Activated B cell treated with CpG ODN at 0.5 μM for 24 hours (primary cell): ENCODE measurements around the gene MESP1. TPM values are rescaled to one million over a fixed set of nuclear protein-coding genes. Genes with fewer than 3 reads are reported as not detected.
"Not testable (repeated sequence)": the region's sequence is repeated elsewhere in the genome, so short reads cannot be mapped to it uniquely, and the experiment has no call there.

Experiments
- ATAC-seq: fragments of 200-7000 bp; cut with Tn5 transposase; one replicate; pipeline ENCODE4 v1.10.0; 2021; ENCODE audit warnings: low read depth, mild to moderate bottlenecking, moderate library complexity
- CTCF ChIA-PET: fragments of 350-600 bp; sonication (Branson Sonifier 250); formaldehyde crosslinking; loops from one replicate; lab custom pipeline; 2021; ENCODE audit warnings: antibody characterized with exemption; lab: Charles Lee
- POLR2A ChIA-PET: fragments of 350-600 bp; sonication (Branson Sonifier 250); formaldehyde crosslinking; loops from one replicate; lab custom pipeline; 2021; ENCODE audit warnings: antibody characterized with exemption; lab: Charles Lee
- DNase-seq: peaks from one replicate; pipeline ENCODE4 v3.0.0; 2022
- H3K27ac Mint-ChIP-seq: one replicate; pipeline ENCODE4 v1.8.0; 2020; ENCODE audit warnings: mixed read lengths
- H3K27me3 Mint-ChIP-seq: one replicate; pipeline ENCODE4 v1.8.0; 2021; ENCODE audit warnings: mixed read lengths
- H3K36me3 Mint-ChIP-seq: one replicate; pipeline ENCODE4 v1.8.0; 2021; ENCODE audit warnings: low read depth, mixed read lengths
- H3K4me1 Mint-ChIP-seq: one replicate; pipeline ENCODE4 v1.8.0; 2021; ENCODE audit warnings: mixed read lengths
- H3K4me3 Mint-ChIP-seq: one replicate; pipeline ENCODE4 v1.8.0; 2020; ENCODE audit warnings: mild to moderate bottlenecking, mixed read lengths
- H3K9me3 Mint-ChIP-seq: one replicate; pipeline ENCODE4 v1.8.0; 2020; ENCODE audit warnings: mixed read lengths
- CTCF ChIP-seq: fragments of 200-600 bp; IDR thresholded peaks from one replicate; pipeline ENCODE4 v1.8.0; 2022; ENCODE audit warnings: antibody characterized with exemption, mild to moderate bottlenecking
- intact Hi-C: fragments of 100-400 bp; cut with micrococcal nuclease; formaldehyde crosslinking; loops from one replicate; pipeline ENCODE4 v1.15.1; 2024
- total RNA-seq: library from RNA; stranded (reverse); gene quantifications from 2 replicates; pipeline ENCODE4 v1.2.3, GENCODE V29; 2022

The MESP1 gene
- total RNA-seq, 1 donor from 2014 or later, result 0.24 TPM

- DNase-seq, result no peak
- H3K4me3 Mint-ChIP-seq, result no peak overlapping the region
- no peak for TF ChIP-seq CTCF
- intact Hi-C loops, result loop anchor here (2.0 kb wide), 1 partner anchor 68 kb away; no protein-coding TSS in a partner anchor
- no peaks in the 10 kb centered on the region for H3K27me3 Mint-ChIP-seq
- H3K36me3 Mint-ChIP-seq, result no peaks in the 10 kb centered on the region
- CTCF ChIA-PET, result interaction anchor here (1.2 to 2.6 kb wide), 2 partner anchors 22 to 92 kb away, joined by 3 to 11 read pairs; no protein-coding TSS in a partner anchor
- ATAC-seq, result no peak
- H3K27ac Mint-ChIP-seq, result peak overlapping the region; percentile 76
- H3K9me3 Mint-ChIP-seq, result peaks cover 4% of the 10 kb centered on the region
- peaks cover 38% of the 10 kb centered on the region for H3K4me1 Mint-ChIP-seq
- POLR2A ChIA-PET, result interaction anchor here (0.6 to 1.0 kb wide), 3 partner anchors 22 to 116 kb away, joined by 4 to 12 read pairs (median 6); no protein-coding TSS in a partner anchor
Measured at GRCh38 chr15:89783111-89783860, 32.2 kb upstream of the MESP1 start.

- peak overlapping the region; percentile 76 for H3K27ac Mint-ChIP-seq
- H3K4me3 Mint-ChIP-seq, result peak overlapping the region; percentile 33
- DNase-seq, H3K27me3 Mint-ChIP-seq, ATAC-seq, H3K9me3 Mint-ChIP-seq, H3K36me3 Mint-ChIP-seq: not testable (repeated sequence)
- intact Hi-C loops, result loop anchor here (2.0 kb wide), 1 partner anchor 68 kb away; no protein-coding TSS in a partner anchor
- peaks cover 38% of the 10 kb centered on the region for H3K4me1 Mint-ChIP-seq
- ChIA-PET CTCF (interaction anchor here (1.2 to 2.6 kb wide), 2 partner anchors 22 to 92 kb away, joined by 3 to 11 read pairs; no protein-coding TSS in a partner anchor), POLR2A (interaction anchor here (0.6 to 1.7 kb wide), 4 partner anchors 21 to 65 kb away, joined by 3 to 6 read pairs (median 4); partner anchors contain the start of gene ANPEP)
Measured at GRCh38 chr15:89782619-89782950, 31.5 kb upstream of the MESP1 start.

GRCh38 chr15:89781891-89782618 is 31.0 kb upstream of the MESP1 start:
- TF ChIP-seq CTCF, result no peak
- DNase-seq, result no peak
- intact Hi-C loops, result loop anchor here (2.0 kb wide), 1 partner anchor 69 kb away; no protein-coding TSS in a partner anchor
- ChIA-PET CTCF (interaction anchor here (1.2 to 1.5 kb wide), 3 partner anchors 21 to 93 kb away, joined by 3 to 7 read pairs (median 7); no protein-coding TSS in a partner anchor), POLR2A (interaction anchor here (0.6 to 1.7 kb wide), 7 partner anchors 21 to 626 kb away, joined by 3 to 10 read pairs (median 3); partner anchors contain the start of gene ANPEP)
- peak; percentile 74 for ATAC-seq
- Mint-ChIP-seq H3K36me3 (no peaks in the 10 kb centered on the region), H3K9me3 (no peaks in the 10 kb centered on the region), H3K27ac (peak overlapping the region; percentile 76), H3K4me3 (peak overlapping the region; percentile 33), H3K27me3 (no peaks in the 10 kb centered on the region), H3K4me1 (peaks cover 39% of the 10 kb centered on the region)

GRCh38 chr15:89781055-89781454 is 30.0 kb upstream of the MESP1 start:
- Mint-ChIP-seq H3K27me3 (no peaks in the 10 kb centered on the region), H3K9me3 (no peaks in the 10 kb centered on the region), H3K27ac (peak overlapping the region; percentile 76), H3K4me3 (peak overlapping the region; percentile 62), H3K36me3 (no peaks in the 10 kb centered on the region), H3K4me1 (peaks cover 40% of the 10 kb centered on the region)
- intact Hi-C loops, result no loop called here
- ChIA-PET CTCF (interaction anchor here (1.2 to 1.5 kb wide), 3 partner anchors 20 to 95 kb away, joined by 4 to 7 read pairs (median 7); no protein-coding TSS in a partner anchor), POLR2A (interaction anchor here (0.6 to 1.7 kb wide), 7 partner anchors 20 to 607 kb away, joined by 3 to 9 read pairs (median 4); partner anchors contain the start of gene IQGAP1)
- peak; percentile 51 for ATAC-seq
- DNase-seq, result no peak
- no peak for TF ChIP-seq CTCF

- ChIA-PET CTCF (interaction anchor here (1.2 to 1.5 kb wide), 3 partner anchors 19 to 96 kb away, joined by 4 to 7 read pairs (median 7); no protein-coding TSS in a partner anchor), POLR2A (interaction anchor here (0.8 to 1.7 kb wide), 4 partner anchors 19 to 607 kb away, joined by 3 to 4 read pairs (median 4); partner anchors contain the start of gene IQGAP1)
- peak overlapping the region; percentile 62 for H3K4me3 Mint-ChIP-seq
- peak overlapping the region; percentile 76 for H3K27ac Mint-ChIP-seq
- intact Hi-C loops, result no loop called here
- ATAC-seq (no peak), DNase-seq (no peak)
- H3K4me1 Mint-ChIP-seq, result peaks cover 40% of the 10 kb centered on the region
- H3K27me3 Mint-ChIP-seq, result no peaks in the 10 kb centered on the region
- no peaks in the 10 kb centered on the region for H3K9me3 Mint-ChIP-seq
- H3K36me3 Mint-ChIP-seq, result no peaks in the 10 kb centered on the region
- no peak for TF ChIP-seq CTCF
Measured at GRCh38 chr15:89780601-89781000, 29.6 kb upstream of the MESP1 start.
